IPS-NIHi7 (cell line): ENCODE data around the gene DYNC1I1.

ENCODE experiments used
- DNase-seq: peaks from one replicate; pipeline ENCODE4 v3.0.0; 2012; ENCODE audit warnings: mixed read lengths; ENCODE audit errors: extremely low spot score

DYNC1I1 gene

DNA sequence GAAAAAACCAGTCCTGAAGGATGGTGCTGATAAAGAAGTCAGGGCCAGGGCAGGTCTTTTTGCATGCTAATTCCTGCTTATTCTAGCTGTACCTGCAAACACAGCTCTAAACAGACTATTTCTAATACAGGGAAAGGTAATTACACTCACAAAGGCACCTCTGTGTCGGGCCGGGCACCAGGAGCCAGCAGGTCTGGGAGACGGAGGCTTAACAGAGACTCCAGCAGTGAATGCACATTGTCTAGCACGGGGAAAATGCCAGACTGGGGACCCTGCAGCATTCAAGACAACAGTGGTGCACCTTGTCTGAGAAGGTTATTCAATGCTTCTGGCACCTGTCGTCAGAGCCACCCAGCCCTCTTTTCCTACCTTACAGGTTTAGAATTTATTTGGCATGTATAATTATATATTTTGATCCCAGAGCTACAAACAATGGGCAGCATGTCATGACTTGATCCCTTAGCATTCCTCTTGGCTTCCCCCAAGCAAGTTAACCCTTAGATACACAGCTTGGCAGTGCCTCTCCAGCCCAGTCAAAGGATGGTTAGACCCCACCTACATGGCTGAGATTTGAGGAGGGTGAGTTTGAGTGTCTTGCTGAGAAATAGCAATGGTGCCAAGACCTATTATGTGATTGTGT is 364.4 kb downstream of the DYNC1I1 start:
- DNase-seq: no peak

DNA sequence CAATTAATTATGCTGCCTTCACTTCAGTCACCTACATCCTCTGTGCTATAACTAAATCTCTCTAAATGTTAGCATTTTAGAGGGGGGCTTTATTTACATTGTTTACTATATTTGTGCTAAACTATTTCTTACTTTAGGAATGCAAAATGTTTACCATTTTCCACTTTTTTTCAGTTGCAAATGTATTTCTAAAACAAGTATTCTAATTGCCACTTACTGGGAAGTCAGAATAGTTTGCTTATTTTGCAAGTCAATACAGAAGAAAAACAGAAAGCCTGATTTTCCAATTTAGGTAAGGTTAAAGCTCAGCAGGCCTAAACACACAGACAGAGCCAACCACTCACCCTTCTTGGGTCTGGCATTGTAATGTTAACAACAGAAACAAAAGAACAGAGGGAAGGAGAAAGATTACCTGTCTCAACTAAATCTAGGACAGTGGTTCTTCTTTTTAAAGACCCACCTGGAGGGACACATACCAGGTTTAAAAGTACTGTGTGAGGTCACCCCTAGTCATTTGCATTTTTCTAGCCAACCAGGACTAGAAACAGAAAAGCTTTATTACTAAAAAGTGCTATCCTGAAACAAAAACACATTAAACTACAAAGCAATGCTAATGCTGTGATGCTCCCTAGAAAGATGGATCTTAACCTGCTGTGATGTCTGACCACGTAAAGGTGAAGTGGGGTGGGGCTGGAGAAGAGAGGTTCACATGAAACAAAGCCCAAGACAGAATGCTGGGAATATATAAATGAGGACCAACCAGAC is 371.3 kb downstream of the DYNC1I1 start:
- peak; percentile 51 for DNase-seq

DNA sequence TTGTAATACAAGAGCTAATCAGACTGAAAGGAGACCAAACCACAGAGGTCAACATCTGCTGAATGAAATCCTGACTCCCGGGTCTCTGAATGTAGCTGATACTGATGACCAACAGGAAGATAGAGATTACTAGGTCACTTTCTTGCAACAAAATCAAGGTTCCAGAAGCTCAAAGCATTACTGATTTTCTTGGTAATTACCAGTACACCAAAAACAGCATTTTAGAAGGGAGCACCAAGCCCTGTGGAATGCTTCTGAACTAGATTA is 371.8 kb downstream of the DYNC1I1 start:
- no peak for DNase-seq
